Keratinocyte (primary cell): ENCODE data around the gene VSIG4. TPM values are rescaled to one million over a fixed set of nuclear protein-coding genes. Genes with fewer than 3 reads are reported as not detected.

ENCODE experiments used
- DNase-seq: peaks from one replicate; pipeline ENCODE4 v3.0.0-alpha.2; 2011; ENCODE audit warnings: low read depth, missing footprints, low spot score
- FAIRE-seq: peaks from 2 replicates; lab custom pipeline; 2011; peaks lifted over from hg19 to GRCh38; lab: Jason Lieb, UNC
- H2AFZ ChIP-seq: 2 replicates; pipeline ENCODE4 v1.6.0; 2012; ENCODE audit warnings: low read length, control low read depth, inconsistent platforms; ENCODE audit not compliant: control insufficient read depth
- H3K27ac ChIP-seq: 2 replicates; pipeline ENCODE4 v1.5.1; 2011; ENCODE audit warnings: low read length; ENCODE audit not compliant: control insufficient read depth, insufficient read depth
- H3K27me3 ChIP-seq: 3 replicates; pipeline ENCODE4 v1.6.0; 2011; ENCODE audit warnings: low read length; ENCODE audit not compliant: control insufficient read depth, insufficient read depth; ENCODE audit errors: extremely low read depth
- H3K36me3 ChIP-seq, 2 experiments: 2 replicates in 1 of 2; 3 replicates in 1 of 2; pipeline ENCODE4 v1.5.1; 2011; ENCODE audit warnings: low read length in 2 of 2, mild to moderate bottlenecking in 1 of 2; ENCODE audit not compliant: control insufficient read depth in 2 of 2, insufficient read depth in 2 of 2; ENCODE audit errors: extremely low read depth in 1 of 2
- H3K4me1 ChIP-seq: 3 replicates; pipeline ENCODE4 v1.5.1; 2011; ENCODE audit warnings: low read length; ENCODE audit not compliant: control insufficient read depth, insufficient read depth; ENCODE audit errors: extremely low read depth
- H3K4me2 ChIP-seq: 3 replicates; pipeline ENCODE4 v1.6.0; 2011; ENCODE audit warnings: low read depth, low read length; ENCODE audit not compliant: control insufficient read depth, insufficient read depth; ENCODE audit errors: extremely low read depth
- H3K4me3 ChIP-seq, 3 experiments: fragments of 200-600 bp in 1 of 3; sonication (generic) in 1 of 3; 2 replicates in 2 of 3; 3 replicates in 1 of 3; pipeline ENCODE4 v1.5.1; 2011 to 2016; ENCODE audit warnings: low read length in 3 of 3, mild to moderate bottlenecking in 3 of 3, control low read depth in 2 of 3, inconsistent platforms in 1 of 3, low read depth in 1 of 3, mixed read lengths in 1 of 3, mixed run types in 1 of 3, moderate library complexity in 1 of 3; ENCODE audit not compliant: control insufficient read depth in 2 of 3, insufficient read depth in 2 of 3; ENCODE audit errors: extremely low read depth in 1 of 3
- H3K79me2 ChIP-seq: 2 replicates; pipeline ENCODE4 v1.6.0; 2012; ENCODE audit warnings: low read length; ENCODE audit not compliant: control insufficient read depth, insufficient read depth
- H3K9ac ChIP-seq: 3 replicates; pipeline ENCODE4 v1.6.0; 2011; ENCODE audit warnings: low read length; ENCODE audit not compliant: control insufficient read depth, insufficient read depth; ENCODE audit errors: extremely low read depth
- H3K9me1 ChIP-seq: 3 replicates; pipeline ENCODE4 v1.6.0; 2011; ENCODE audit warnings: low read length; ENCODE audit not compliant: control insufficient read depth, insufficient read depth; ENCODE audit errors: extremely low read depth
- H3K9me3 ChIP-seq: 2 replicates; pipeline ENCODE4 v1.5.1; 2012; ENCODE audit warnings: low read depth, low read length; ENCODE audit not compliant: control insufficient read depth
- H4K20me1 ChIP-seq: 3 replicates; pipeline ENCODE4 v1.6.0; 2011; ENCODE audit warnings: low read length; ENCODE audit not compliant: control insufficient read depth, insufficient read depth; ENCODE audit errors: extremely low read depth
- CTCF ChIP-seq, 3 experiments: IDR thresholded peaks in 1 of 3; conservative IDR thresholded peaks in 1 of 3; optimal IDR thresholded peaks in 1 of 3; 2 replicates in 2 of 3; 3 replicates in 1 of 3; pipeline versions ENCODE3 to v1.5.1; 2011; ENCODE audit warnings: low read length in 3 of 3, mild to moderate bottlenecking in 3 of 3, moderate library complexity in 2 of 3, control low read depth in 1 of 3, inconsistent platforms in 1 of 3; ENCODE audit not compliant: insufficient read depth in 2 of 3; ENCODE audit errors: extremely low read depth in 1 of 3
- EZH2 ChIP-seq: IDR thresholded peaks from one replicate; pipeline ENCODE4 v1.6.1; 2012; ENCODE audit warnings: inconsistent platforms, mild to moderate bottlenecking, low read length, moderate library complexity
- dilution Hi-C: fragments of 300-500 bp; cut with MboI; formaldehyde crosslinking; loops from one replicate; pipeline ENCODE4 v1.7.0; 2020; ENCODE audit warnings: low sequenced_read_pairs; ENCODE audit not compliant: extremely low pct_ligation_motif_present
- polyA plus RNA-seq, 5 experiments: library from polyadenylated mRNA; depleted of rRNA in 3 of 5; stranded (reverse) in 3 of 5; stranded (forward) in 1 of 5; unstranded in 1 of 5; fragments of >200 nt; gene quantifications; 1 replicate in 1 of 5; 2 replicates in 3 of 5; 3 replicates in 1 of 5; pipeline versions ENCODE4 v1.2.1 to v1.2.3, GENCODE V29; 2011 to 2012; ENCODE audit warnings: missing spikeins in 2 of 5, low read depth in 1 of 5, low replicate concordance in 1 of 5

The VSIG4 gene
- polyA plus RNA-seq, 1 donor (not counting 4 experiments of a cell fraction or from before 2014, with no cell fraction given) = not detected

DNA sequence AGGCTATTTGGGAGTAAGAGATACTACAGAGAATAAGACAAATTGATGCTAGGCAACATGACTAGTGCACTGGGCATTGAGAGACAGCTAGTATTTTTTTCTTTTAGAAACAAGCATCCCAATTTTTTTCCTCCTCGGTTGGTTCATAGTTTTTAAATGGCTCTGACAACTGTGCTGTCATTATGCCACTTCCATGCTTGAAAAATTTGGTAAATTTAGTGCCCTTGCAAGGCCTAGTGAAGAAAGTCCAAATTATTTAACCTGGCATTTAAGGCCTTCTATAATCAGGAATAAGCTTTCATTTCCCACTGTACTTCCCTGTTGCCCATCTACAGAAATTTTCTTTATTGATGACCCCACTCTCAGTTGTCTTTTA lies 15.8 kb downstream of the VSIG4 start:
- dilution Hi-C loops = no loop called here
- no peak for FAIRE-seq
- no peak for DNase-seq

DNA sequence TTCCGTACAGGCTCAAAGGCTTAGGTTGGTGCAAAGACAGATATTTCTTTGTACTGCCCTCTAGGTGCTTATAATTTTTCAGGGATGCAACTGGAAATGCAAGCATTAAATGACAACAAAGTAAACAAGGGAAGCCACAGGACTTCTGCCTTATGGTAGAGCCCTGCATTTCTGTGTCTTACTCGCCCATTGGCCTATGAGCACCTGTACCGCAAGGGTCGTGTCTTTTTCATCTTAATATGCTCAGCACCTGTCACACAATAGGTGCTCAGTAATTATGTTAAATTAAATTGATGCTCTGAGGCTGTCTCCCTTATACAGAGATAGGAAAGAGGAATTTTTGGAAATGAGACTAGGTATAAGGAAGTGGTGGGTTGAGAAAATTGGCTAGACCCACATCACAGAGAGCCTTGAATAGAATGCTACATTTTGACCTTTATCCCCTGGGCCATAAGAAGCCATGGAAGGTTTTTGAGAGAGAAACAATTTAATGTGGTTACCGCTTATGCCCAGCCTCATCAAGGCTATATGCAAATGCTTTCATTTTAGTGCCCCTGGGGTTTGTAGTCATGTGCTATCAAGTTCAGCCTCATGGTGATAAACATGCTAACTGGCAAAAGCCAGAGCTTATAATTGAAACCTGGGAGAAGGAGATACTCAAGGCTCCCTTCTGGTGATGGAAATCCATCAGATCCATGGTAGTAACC lies 16.3 kb downstream of the VSIG4 start:
- Histone ChIP-seq H3K4me2 (no peak overlapping the region), H2AFZ (no peak overlapping the region), H3K4me3 (no peak overlapping the region), H3K27ac (no peak overlapping the region), H3K36me3 (no peaks in the 10 kb centered on the region), H3K9me3 (no peaks in the 10 kb centered on the region), H3K79me2 (no peaks in the 10 kb centered on the region), H3K27me3 (no peaks in the 10 kb centered on the region), H3K4me1 (no peaks in the 10 kb centered on the region), H3K9ac (no peak overlapping the region), H4K20me1 (no peaks in the 10 kb centered on the region), H3K9me1 (no peaks in the 10 kb centered on the region)
- TF ChIP-seq CTCF (optimal IDR thresholded peaks at IDR 0.05 in 1 of 3, IDR thresholded peaks at IDR 0.05 in 1 of 3, conservative IDR thresholded peaks at IDR 0.05 in 1 of 3; ENCODE audit: extremely low read depth in 1 of 3, insufficient read depth in 2 of 3, low read length in 3 of 3) (no peak), EZH2 (no peak)
- dilution Hi-C loops = no loop called here
- no peak for FAIRE-seq
- no peak for DNase-seq

More for the DNA sequence above, 15.8 kb downstream of the VSIG4 start:
- H3K9me3 ChIP-seq = no peaks in the 10 kb centered on the region
- H3K4me3 ChIP-seq = no peak overlapping the region
- no peak for TF ChIP-seq CTCF (optimal IDR thresholded peaks at IDR 0.05 in 1 of 3, IDR thresholded peaks at IDR 0.05 in 1 of 3, conservative IDR thresholded peaks at IDR 0.05 in 1 of 3; ENCODE audit: extremely low read depth in 1 of 3, insufficient read depth in 2 of 3, low read length in 3 of 3)
- no peaks in the 10 kb centered on the region for H3K27me3 ChIP-seq
- H3K4me1 ChIP-seq = no peaks in the 10 kb centered on the region
- no peaks in the 10 kb centered on the region for H3K79me2 ChIP-seq
- no peaks in the 10 kb centered on the region for H3K36me3 ChIP-seq
- H3K9ac ChIP-seq = no peak overlapping the region
- no peaks in the 10 kb centered on the region for H4K20me1 ChIP-seq
- H3K4me2 ChIP-seq = no peak overlapping the region
- H3K27ac ChIP-seq = no peak overlapping the region
- H2AFZ ChIP-seq = no peak overlapping the region
- H3K9me1 ChIP-seq = no peaks in the 10 kb centered on the region
